Brain microvascular endothelial cell (primary cell): ENCODE results near the gene SCUBE1.

Source experiments
- DNase-seq: peaks from one replicate; pipeline ENCODE4 v3.0.0-alpha.2; 2020
- H3K27ac ChIP-seq: fragments of 250-450 bp; sonication (Bioruptor Pico); 2 replicates; pipeline ENCODE4 v1.5.1; 2020; ENCODE audit warnings: mild to moderate bottlenecking, moderate library complexity
- H3K27me3 ChIP-seq: fragments of 250-450 bp; sonication (Bioruptor Pico); replicated peaks from 2 replicates; pipeline ENCODE4 v1.5.1; 2020; ENCODE audit warnings: mild to moderate bottlenecking
- H3K36me3 ChIP-seq: fragments of 250-450 bp; sonication (Bioruptor Pico); replicated peaks from 2 replicates; pipeline ENCODE4 v1.5.1; 2020; ENCODE audit warnings: mild to moderate bottlenecking
- H3K4me3 ChIP-seq: 2 replicates; pipeline ENCODE4 v1.5.1; 2011; ENCODE audit warnings: low read depth, mild to moderate bottlenecking, control low read depth, low read length, moderate library complexity
- in situ Hi-C: cut with HindIII; loops from 2 replicates; pipeline ENCODE4 v1.10.0; 2017; ENCODE audit warnings: low sequenced_read_pairs, low pct_ligation_motif_present
- TF ChIP-seq, protein P1 (sequence below): IDR thresholded peaks from 2 replicates; pipeline ENCODE4 v1.5.1; 2011; ENCODE audit warnings: low read depth, mild to moderate bottlenecking, moderate library complexity, low read length, control low read depth, inconsistent platforms; ENCODE audit errors: missing control alignments

Gene SCUBE1

GRCh38 chr22:43302531-43303041, 40.6 kb downstream of the SCUBE1 start:
- Histone ChIP-seq H3K27me3 (peaks cover 33% of the 10 kb centered on the region), H3K4me3 (no peak overlapping the region), H3K27ac (no peak overlapping the region), H3K36me3 (no peaks in the 10 kb centered on the region)
- in situ Hi-C loops, result no loop called here
- TF ChIP-seq, protein P1, sequence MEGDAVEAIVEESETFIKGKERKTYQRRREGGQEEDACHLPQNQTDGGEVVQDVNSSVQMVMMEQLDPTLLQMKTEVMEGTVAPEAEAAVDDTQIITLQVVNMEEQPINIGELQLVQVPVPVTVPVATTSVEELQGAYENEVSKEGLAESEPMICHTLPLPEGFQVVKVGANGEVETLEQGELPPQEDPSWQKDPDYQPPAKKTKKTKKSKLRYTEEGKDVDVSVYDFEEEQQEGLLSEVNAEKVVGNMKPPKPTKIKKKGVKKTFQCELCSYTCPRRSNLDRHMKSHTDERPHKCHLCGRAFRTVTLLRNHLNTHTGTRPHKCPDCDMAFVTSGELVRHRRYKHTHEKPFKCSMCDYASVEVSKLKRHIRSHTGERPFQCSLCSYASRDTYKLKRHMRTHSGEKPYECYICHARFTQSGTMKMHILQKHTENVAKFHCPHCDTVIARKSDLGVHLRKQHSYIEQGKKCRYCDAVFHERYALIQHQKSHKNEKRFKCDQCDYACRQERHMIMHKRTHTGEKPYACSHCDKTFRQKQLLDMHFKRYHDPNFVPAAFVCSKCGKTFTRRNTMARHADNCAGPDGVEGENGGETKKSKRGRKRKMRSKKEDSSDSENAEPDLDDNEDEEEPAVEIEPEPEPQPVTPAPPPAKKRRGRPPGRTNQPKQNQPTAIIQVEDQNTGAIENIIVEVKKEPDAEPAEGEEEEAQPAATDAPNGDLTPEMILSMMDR, result no peak
- DNase-seq, result no peak

- Histone ChIP-seq H3K4me3 (no peak overlapping the region), H3K27me3 (peaks cover 35% of the 10 kb centered on the region), H3K27ac (no peak overlapping the region), H3K36me3 (no peaks in the 10 kb centered on the region)
- TF ChIP-seq, protein P1, result no peak
- in situ Hi-C loops, result no loop called here
- no peak for DNase-seq
Measured at GRCh38 chr22:43301866-43302265, 41.3 kb downstream of the SCUBE1 start.

GRCh38 chr22:43300891-43301676, 42.1 kb downstream of the SCUBE1 start:
- Histone ChIP-seq H3K36me3 (no peaks in the 10 kb centered on the region), H3K27ac (no peak overlapping the region), H3K27me3 (peaks cover 36% of the 10 kb centered on the region), H3K4me3 (no peak overlapping the region)
- DNase-seq, result no peak
- TF ChIP-seq, protein P1, result no peak
- in situ Hi-C loops, result no loop called here

GRCh38 chr22:43299736-43300135, 43.4 kb downstream of the SCUBE1 start:
- in situ Hi-C loops, result no loop called here
- no peak for DNase-seq
- Histone ChIP-seq H3K4me3 (no peak overlapping the region), H3K27me3 (peaks cover 36% of the 10 kb centered on the region), H3K27ac (no peak overlapping the region), H3K36me3 (no peaks in the 10 kb centered on the region)
- TF ChIP-seq, protein P1, result no peak

- TF ChIP-seq, protein P1, result no peak
- Histone ChIP-seq H3K27me3 (peaks cover 35% of the 10 kb centered on the region), H3K27ac (no peak overlapping the region), H3K36me3 (no peaks in the 10 kb centered on the region), H3K4me3 (no peak overlapping the region)
- DNase-seq, result no peak
- in situ Hi-C loops, result no loop called here
Measured at GRCh38 chr22:43298062-43298801, 44.9 kb downstream of the SCUBE1 start.
